IMR-90 (cell line): ENCODE results near the gene SPI1. TPM values are rescaled to one million over a fixed set of nuclear protein-coding genes. Genes with fewer than 3 reads are reported as not detected.

Experiments used
- ATAC-seq: fragments of 200-7000 bp; cut with Tn5 transposase; 2 replicates; pipeline ENCODE4 v1.9.1; 2020; ENCODE audit warnings: low read depth, mild to moderate bottlenecking, moderate library complexity
- BruUV-seq: library from RNA; stranded (reverse); fragments of 400-500 nt; replicated peaks from 2 replicates; lab custom pipeline; 2021; lab: Mats Ljungman, UMichigan
- CTCF ChIA-PET: fragments of 300-600 bp; formaldehyde crosslinking; extraction: SDS; loops from one replicate; lab custom pipeline; 2021; ENCODE audit warnings: antibody characterized with exemption; lab: Yijun Ruan, JAX
- POLR2A ChIA-PET: fragments of 300-600 bp; sonication (Branson Sonifier 250); formaldehyde crosslinking; loops from one replicate; lab custom pipeline; 2022; ENCODE audit warnings: antibody characterized with exemption; ENCODE audit not compliant: unreplicated experiment; lab: Charles Lee
- DNase-seq: peaks from one replicate; pipeline ENCODE4 v3.0.0; 2013
- H2AFZ ChIP-seq: replicated peaks from 2 replicates; pipeline ENCODE3; 2013; ENCODE audit warnings: low read length, mild to moderate bottlenecking; ENCODE audit not compliant: poor library complexity
- H2AK5ac ChIP-seq: 2 replicates; pipeline ENCODE4 v1.6.1; 2013; ENCODE audit warnings: low read depth, low read length, inconsistent platforms
- H2AK9ac ChIP-seq: replicated peaks from 2 replicates; pipeline ENCODE3; 2013; ENCODE audit warnings: mild to moderate bottlenecking, low read depth, low read length, moderate library complexity; ENCODE audit not compliant: poor library complexity
- H2BK120ac ChIP-seq: 2 replicates; pipeline ENCODE4 v1.6.1; 2013; ENCODE audit warnings: low read depth, low read length, inconsistent platforms
- H2BK15ac ChIP-seq: 3 replicates; pipeline ENCODE4 v1.6.1; 2013; ENCODE audit warnings: low read depth, low read length, inconsistent platforms
- H2BK20ac ChIP-seq: 2 replicates; pipeline ENCODE4 v1.6.1; 2013; ENCODE audit warnings: low read depth, mild to moderate bottlenecking, inconsistent platforms, low read length, moderate library complexity
- H2BK5ac ChIP-seq: 2 replicates; pipeline ENCODE4 v1.6.1; 2013; ENCODE audit warnings: mild to moderate bottlenecking, low read depth, low read length, inconsistent platforms; ENCODE audit not compliant: poor library complexity, severe bottlenecking
- H3K14ac ChIP-seq: replicated peaks from 2 replicates; pipeline ENCODE4 v1.6.1; 2013; ENCODE audit warnings: low read depth, low read length, inconsistent platforms
- H3K18ac ChIP-seq: 2 replicates; pipeline ENCODE4 v1.6.1; 2013; ENCODE audit warnings: low read depth, low read length, control low read depth
- H3K23ac ChIP-seq: 2 replicates; pipeline ENCODE4 v1.6.1; 2013; ENCODE audit warnings: low read depth, low read length, inconsistent platforms
- H3K27ac ChIP-seq: 2 replicates; pipeline ENCODE4 v1.5.1; 2013; ENCODE audit warnings: mild to moderate bottlenecking, control low read depth, low read length; ENCODE audit not compliant: insufficient read depth
- H3K27me3 ChIP-seq: 2 replicates; pipeline ENCODE4 v1.6.1; 2013; ENCODE audit warnings: low read length; ENCODE audit not compliant: control insufficient read depth, insufficient read depth
- H3K36me3 ChIP-seq: 2 replicates; pipeline ENCODE4 v1.6.1; 2013; ENCODE audit warnings: low read length, mixed read lengths; ENCODE audit not compliant: control insufficient read depth, insufficient read depth
- H3K4ac ChIP-seq: 2 replicates; pipeline ENCODE4 v1.6.1; 2013; ENCODE audit warnings: low read depth, low read length, inconsistent platforms
- H3K4me1 ChIP-seq: 2 replicates; pipeline ENCODE4 v1.6.1; 2013; ENCODE audit warnings: low read length, mixed read lengths; ENCODE audit not compliant: control insufficient read depth, insufficient read depth
- H3K4me2 ChIP-seq: 2 replicates; pipeline ENCODE4 v1.6.1; 2013; ENCODE audit warnings: low read depth, mild to moderate bottlenecking, control low read depth, low read length, moderate library complexity
- H3K4me3 ChIP-seq: 2 replicates; pipeline ENCODE4 v1.5.1; 2013; ENCODE audit warnings: low read depth, mild to moderate bottlenecking, control low read depth, low read length, moderate library complexity; ENCODE audit not compliant: insufficient read depth
- H3K56ac ChIP-seq: 2 replicates; pipeline ENCODE4 v1.6.1; 2013; ENCODE audit warnings: low read length, inconsistent platforms; ENCODE audit not compliant: insufficient read depth; ENCODE audit errors: extremely low read depth
- H3K79me1 ChIP-seq, 2 experiments: 2 replicates each; pipeline ENCODE4 v1.6.1; 2013; ENCODE audit warnings: low read length in 2 of 2, inconsistent platforms in 1 of 2, low read depth in 1 of 2
- H3K9ac ChIP-seq: 2 replicates; pipeline ENCODE4 v1.6.1; 2013; ENCODE audit warnings: low read depth, low read length, control low read depth
- H3K9me1 ChIP-seq: 2 replicates; pipeline ENCODE4 v1.6.1; 2013; ENCODE audit warnings: low read length, inconsistent platforms; ENCODE audit not compliant: insufficient read depth
- H3K9me3 ChIP-seq: 2 replicates; pipeline ENCODE4 v1.6.1; 2013; ENCODE audit warnings: low read length; ENCODE audit not compliant: control insufficient read depth, insufficient read depth
- H4K20me1 ChIP-seq: 2 replicates; pipeline ENCODE4 v1.6.1; 2013; ENCODE audit warnings: low read length, inconsistent platforms; ENCODE audit not compliant: insufficient read depth
- H4K5ac ChIP-seq: 2 replicates; pipeline ENCODE4 v1.6.1; 2013; ENCODE audit warnings: mild to moderate bottlenecking, low read depth, low read length, control low read depth
- H4K8ac ChIP-seq, 2 experiments: 2 replicates each; pipeline ENCODE4 v1.6.1; 2013; ENCODE audit warnings: low read depth in 2 of 2, low read length in 2 of 2, control low read depth in 1 of 2, inconsistent platforms in 1 of 2
- H4K91ac ChIP-seq: 2 replicates; pipeline ENCODE4 v1.6.1; 2013; ENCODE audit warnings: low read depth, low read length, inconsistent platforms; ENCODE audit not compliant: insufficient read depth
- BHLHE40 ChIP-seq: fragments of 150-350 bp; IDR thresholded peaks from 2 replicates; pipeline ENCODE4 v1.6.1; 2016; ENCODE audit warnings: mild to moderate bottlenecking, low read depth, low read length
- ELK1 ChIP-seq: fragments of 150-350 bp; IDR thresholded peaks from 2 replicates; pipeline ENCODE4 v1.6.1; 2016; ENCODE audit warnings: low read depth, mild to moderate bottlenecking, low read length, moderate library complexity, borderline replicate concordance
- MAFK ChIP-seq: IDR thresholded peaks from 2 replicates; pipeline ENCODE4 v1.6.1; 2012; ENCODE audit warnings: low read depth, low read length, improper control_type of control experiment
- NFE2L2 ChIP-seq: fragments of 150-350 bp; IDR thresholded peaks from 2 replicates; pipeline ENCODE4 v1.6.1; 2016; ENCODE audit warnings: low read depth, mild to moderate bottlenecking, low read length
- WGBS, 2 experiments: methylation state at CpG; one replicate each; pipeline versions ENCODE4 v1.1.5 to v1.1.7; 2013; ENCODE audit warnings: missing lambda C conversion rate in 2 of 2; ENCODE audit not compliant: insufficient read length in 1 of 2; ENCODE audit errors: extremely low coverage in 2 of 2; 5-methylcytosine and 5-hydroxymethylcytosine counted together
- dilution Hi-C: fragments of 300-500 bp; cut with HindIII; formaldehyde crosslinking; loops from one replicate; pipeline ENCODE4 v1.14.3; 2018; ENCODE audit warnings: low sequenced_read_pairs; ENCODE audit not compliant: unreplicated experiment
- in situ Hi-C: fragments of 300-500 bp; cut with MboI; formaldehyde crosslinking; loops from 3 replicates; pipeline ENCODE4 v1.14.3; 2019; ENCODE audit warnings: low sequenced_read_pairs, inconsistent platforms, mixed read lengths
- intact Hi-C: fragments of 100-400 bp; cut with micrococcal nuclease; formaldehyde crosslinking; loops from 2 replicates; pipeline ENCODE4 v1.10.0; 2022
- polyA plus RNA-seq, 3 experiments: library from polyadenylated mRNA; depleted of rRNA; stranded (reverse); fragments of >200 nt; gene quantifications; 2 replicates each; pipeline ENCODE4 v1.2.3, GENCODE V29; 2012; ENCODE audit warnings: low replicate concordance in 1 of 3
- total RNA-seq: library from RNA; depleted of rRNA; stranded (reverse); fragments of >200 nt; gene quantifications from 2 replicates; pipeline ENCODE4 v1.2.3, GENCODE V29; 2012

SPI1 gene
- total and polyA plus RNA-seq, 2 of the 4 experiments (the other 2 are of a cell fraction), result not detected

- Histone ChIP-seq H3K4ac (no peak overlapping the region), H2BK20ac (no peak overlapping the region), H4K91ac (no peak overlapping the region), H3K56ac (no peak overlapping the region), H2AK9ac (no peak overlapping the region), H3K4me3 (no peak overlapping the region), H2BK15ac (no peak overlapping the region), H4K5ac (no peak overlapping the region), H2BK5ac (no peak overlapping the region), H2AFZ (peak overlapping the region; percentile 14), H3K27me3 (no peaks in the 10 kb centered on the region), H3K27ac (no peak overlapping the region), H3K14ac (no peak overlapping the region), H3K36me3 (no peaks in the 10 kb centered on the region), H2BK120ac (no peak overlapping the region), H3K4me2 (no peak overlapping the region), H3K9ac (no peak overlapping the region), H3K9me1 (peaks cover 8% of the 10 kb centered on the region; the same call in 1 of the 2 replicates), H3K79me1 (peaks cover 0 to 11% of the 10 kb centered on the region in 2 experiments; a peak in 2 of 4 replicates), H3K23ac (no peak overlapping the region), H4K20me1 (no peaks in the 10 kb centered on the region), H3K4me1 (peaks cover 13% of the 10 kb centered on the region), H3K18ac (no peak overlapping the region), H2AK5ac (no peak overlapping the region), H3K9me3 (no peaks in the 10 kb centered on the region), H4K8ac (no peak overlapping the region)
- dilution Hi-C loops (no loop called here), intact Hi-C loops (no loop called here), in situ Hi-C loops (no loop called here)
- no peak for TF ChIP-seq MAFK
- no peak for TF ChIP-seq NFE2L2
- TF ChIP-seq BHLHE40, result no peak
- TF ChIP-seq ELK1, result no peak
- BruUV-seq, result no TSS peak
- POLR2A ChIA-PET, result no interaction called here
- ATAC-seq (no peak), DNase-seq (no peak)
- CTCF ChIA-PET, result interaction anchor here (1.2 kb wide), 1 partner anchor 30 kb away, joined by 4 read pairs; no protein-coding TSS in a partner anchor
- 82% methylated on average over 4 of the region's 4 CpGs; no CpG with 5 or more reads in 1 of the 2 experiments for WGBS, 2 experiments
Observed at GRCh38 chr11:47403135-47403534, 24.8 kb upstream of the SPI1 start.
